ENCODE results near the gene CXXC5.

The CXXC5 gene

GRCh38 chr5:139667730-139668063 is 19.5 kb downstream of the CXXC5 start:
- H3K9me3 ChIP-seq (ENCODE audit: low read length), result no peaks in the 10 kb centered on the region
- H3K27me3 ChIP-seq (ENCODE audit: insufficient read depth, low read length), result no peaks in the 10 kb centered on the region
- peaks cover 46% of the 10 kb centered on the region for H3K4me1 ChIP-seq (ENCODE audit: insufficient read depth, low read length)
- H3K36me3 ChIP-seq (ENCODE audit: insufficient read depth, low read length), result peaks cover 2% of the 10 kb centered on the region
- peak overlapping the region; percentile 17 for H3K4me3 ChIP-seq (ENCODE audit: low read length)
- H2AFZ ChIP-seq (ENCODE audit: low read depth, low read length), result no peak overlapping the region

DNA sequence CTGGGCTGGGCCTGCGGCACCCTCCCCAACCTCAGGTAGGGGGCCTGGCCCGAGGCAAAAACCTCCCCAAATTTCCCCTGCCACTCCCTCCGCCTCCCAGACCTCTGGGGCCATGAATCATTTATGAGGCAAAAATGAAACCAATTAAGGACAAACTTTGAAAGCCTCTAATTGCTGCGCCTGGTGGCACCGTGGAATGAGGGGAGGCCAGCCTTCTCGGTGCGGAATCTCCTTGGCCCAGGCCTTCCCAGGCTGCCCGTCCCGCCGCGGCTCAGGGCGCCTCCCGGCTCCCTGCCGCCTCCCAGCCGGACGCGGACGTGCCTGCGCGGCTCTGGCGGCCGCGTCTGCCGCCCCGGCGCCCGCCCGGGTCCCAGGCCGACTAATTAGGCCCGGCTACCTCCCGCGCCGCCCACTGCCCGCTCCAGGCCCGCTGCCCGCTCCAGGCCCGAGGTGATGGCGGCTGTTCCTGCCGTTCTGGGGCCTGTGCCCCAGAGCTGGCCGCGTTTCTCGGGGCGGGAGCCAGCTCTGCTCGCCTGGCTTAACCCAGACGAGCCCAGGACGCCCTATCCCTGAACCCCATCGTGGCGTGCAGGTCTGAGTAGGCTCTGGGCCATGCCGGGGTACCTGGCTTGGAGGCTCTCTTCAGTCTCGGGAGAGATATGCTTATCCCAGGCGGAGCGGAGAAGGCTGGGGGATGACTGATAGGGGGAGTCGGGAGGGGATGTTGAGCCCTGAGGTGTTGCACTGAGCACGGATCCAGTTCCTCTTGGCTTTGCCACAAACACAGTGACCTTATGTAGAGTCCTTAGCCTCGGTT is 20.1 kb downstream of the CXXC5 start:
- peaks cover 2% of the 10 kb centered on the region for H3K36me3 ChIP-seq (ENCODE audit: insufficient read depth, low read length)
- no peaks in the 10 kb centered on the region for H3K9me3 ChIP-seq (ENCODE audit: low read length)
- peaks cover 46% of the 10 kb centered on the region for H3K4me1 ChIP-seq (ENCODE audit: insufficient read depth, low read length)
- peak overlapping the region; percentile 17 for H3K4me3 ChIP-seq (ENCODE audit: low read length)
- H2AFZ ChIP-seq (ENCODE audit: low read depth, low read length), result no peak overlapping the region
- H3K27me3 ChIP-seq (ENCODE audit: insufficient read depth, low read length), result no peaks in the 10 kb centered on the region

GRCh38 chr5:139668924-139669661 is 20.9 kb downstream of the CXXC5 start:
- Histone ChIP-seq H3K9me3 (ENCODE audit: low read length) (no peaks in the 10 kb centered on the region), H3K4me1 (ENCODE audit: insufficient read depth, low read length) (peaks cover 48% of the 10 kb centered on the region), H2AFZ (ENCODE audit: low read depth, low read length) (no peak overlapping the region), H3K36me3 (ENCODE audit: insufficient read depth, low read length) (peaks cover 2% of the 10 kb centered on the region), H3K27me3 (ENCODE audit: insufficient read depth, low read length) (no peaks in the 10 kb centered on the region), H3K4me3 (ENCODE audit: low read length) (peak overlapping the region; percentile 17)

DNA sequence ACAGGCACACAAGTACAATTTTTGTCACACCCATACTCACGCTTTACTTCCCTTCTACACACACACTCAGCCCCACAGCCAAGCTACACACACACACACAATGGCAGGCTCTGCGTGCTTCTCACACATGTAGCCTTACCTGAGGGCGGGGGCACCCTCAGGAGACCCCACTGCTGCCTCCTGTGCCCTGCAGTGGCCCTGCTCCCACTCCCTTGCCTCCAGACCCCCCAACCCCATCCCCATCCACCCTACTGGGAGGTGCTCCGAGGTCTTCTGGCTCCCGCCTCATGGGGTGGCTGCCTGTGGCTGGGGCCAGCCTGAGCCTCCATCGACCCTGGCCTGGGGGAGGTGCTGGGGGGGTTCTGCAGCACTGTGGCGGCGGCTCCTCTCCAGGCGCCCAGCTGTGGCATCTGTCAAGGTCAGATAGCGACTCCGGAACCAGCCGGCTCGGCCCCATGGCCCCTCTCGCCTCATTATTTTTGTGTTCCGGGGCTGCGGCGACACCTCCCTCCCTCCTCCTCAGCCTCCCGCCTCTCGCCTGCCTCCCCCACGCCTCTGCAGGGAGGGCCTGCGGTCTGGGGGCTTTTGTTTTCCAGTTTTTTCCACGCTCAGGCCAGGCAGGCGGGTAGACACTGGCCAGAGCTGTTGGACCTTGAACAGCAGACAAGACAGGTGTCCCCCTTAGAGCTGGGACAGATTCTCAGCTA is 21.7 kb downstream of the CXXC5 start:
- no peak overlapping the region for H2AFZ ChIP-seq (ENCODE audit: low read depth, low read length)
- no peaks in the 10 kb centered on the region for H3K27me3 ChIP-seq (ENCODE audit: insufficient read depth, low read length)
- H3K9me3 ChIP-seq (ENCODE audit: low read length), result no peaks in the 10 kb centered on the region
- H3K36me3 ChIP-seq (ENCODE audit: insufficient read depth, low read length), result no peaks in the 10 kb centered on the region
- H3K4me1 ChIP-seq (ENCODE audit: insufficient read depth, low read length), result peaks cover 48% of the 10 kb centered on the region
- H3K4me3 ChIP-seq (ENCODE audit: low read length), result no peak overlapping the region

DNA sequence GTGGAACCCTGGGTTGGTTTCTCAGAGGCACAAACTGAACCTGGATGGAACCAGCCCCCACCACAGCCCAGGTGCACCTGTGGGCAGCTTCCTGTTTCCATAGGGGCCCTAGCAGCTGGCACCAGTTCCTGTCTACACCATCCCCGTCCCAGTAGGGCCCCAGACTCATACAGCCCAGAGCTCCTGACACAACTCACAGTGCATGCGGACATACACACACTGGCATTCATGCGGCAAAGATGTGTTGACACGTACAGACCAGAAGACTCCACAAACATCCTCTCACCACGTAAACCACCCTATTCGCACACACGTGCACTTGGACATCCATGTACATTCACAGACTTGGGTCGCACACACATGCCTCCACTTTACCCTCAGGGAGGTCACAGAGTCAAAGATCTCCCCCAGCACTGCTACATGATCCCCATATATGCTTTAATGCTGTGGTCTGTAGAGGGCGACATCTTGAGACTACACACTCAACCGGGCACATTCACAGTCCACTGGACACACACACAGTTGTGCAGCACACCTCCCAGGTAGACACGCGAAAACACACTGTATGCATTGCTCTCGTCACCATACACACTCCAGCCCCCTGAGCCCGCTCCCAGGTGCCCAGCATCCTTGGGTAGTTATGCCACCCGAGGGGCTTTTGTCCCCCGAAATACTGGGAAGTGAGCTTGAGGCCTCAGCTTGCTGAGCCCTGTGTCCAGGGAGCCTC is 22.4 kb downstream of the CXXC5 start:
- H2AFZ ChIP-seq (ENCODE audit: low read depth, low read length), result no peak overlapping the region

GRCh38 chr5:139671096-139671841 is 23.1 kb downstream of the CXXC5 start:
- Histone ChIP-seq H3K36me3 (ENCODE audit: insufficient read depth, low read length) (no peaks in the 10 kb centered on the region), H3K4me1 (ENCODE audit: insufficient read depth, low read length) (peaks cover 50% of the 10 kb centered on the region), H3K27me3 (ENCODE audit: insufficient read depth, low read length) (no peaks in the 10 kb centered on the region), H3K4me3 (ENCODE audit: low read length) (no peak overlapping the region), H2AFZ (ENCODE audit: low read depth, low read length) (no peak overlapping the region), H3K9me3 (ENCODE audit: low read length) (no peaks in the 10 kb centered on the region)

More for the DNA sequence above, 22.4 kb downstream of the CXXC5 start:
- H3K27me3 ChIP-seq (ENCODE audit: insufficient read depth, low read length), result no peaks in the 10 kb centered on the region
- no peaks in the 10 kb centered on the region for H3K36me3 ChIP-seq (ENCODE audit: insufficient read depth, low read length)
- peaks cover 50% of the 10 kb centered on the region for H3K4me1 ChIP-seq (ENCODE audit: insufficient read depth, low read length)
- H3K9me3 ChIP-seq (ENCODE audit: low read length), result no peaks in the 10 kb centered on the region
- no peak overlapping the region for H3K4me3 ChIP-seq (ENCODE audit: low read length)

- H3K4me3 ChIP-seq (ENCODE audit: low read length), result no peak overlapping the region
- no peaks in the 10 kb centered on the region for H3K27me3 ChIP-seq (ENCODE audit: insufficient read depth, low read length)
- H3K9me3 ChIP-seq (ENCODE audit: low read length), result no peaks in the 10 kb centered on the region
- H3K36me3 ChIP-seq (ENCODE audit: insufficient read depth, low read length), result peaks cover 7% of the 10 kb centered on the region
- no peak overlapping the region for H2AFZ ChIP-seq (ENCODE audit: low read depth, low read length)
- peaks cover 41% of the 10 kb centered on the region for H3K4me1 ChIP-seq (ENCODE audit: insufficient read depth, low read length)
Observed at GRCh38 chr5:139675213-139675612, 27.1 kb downstream of the CXXC5 start.

GRCh38 chr5:139675825-139676224 is 27.7 kb downstream of the CXXC5 start:
- Histone ChIP-seq H3K4me1 (ENCODE audit: insufficient read depth, low read length) (peaks cover 35% of the 10 kb centered on the region), H2AFZ (ENCODE audit: low read depth, low read length) (no peak overlapping the region), H3K36me3 (ENCODE audit: insufficient read depth, low read length) (peaks cover 13% of the 10 kb centered on the region)

DNA sequence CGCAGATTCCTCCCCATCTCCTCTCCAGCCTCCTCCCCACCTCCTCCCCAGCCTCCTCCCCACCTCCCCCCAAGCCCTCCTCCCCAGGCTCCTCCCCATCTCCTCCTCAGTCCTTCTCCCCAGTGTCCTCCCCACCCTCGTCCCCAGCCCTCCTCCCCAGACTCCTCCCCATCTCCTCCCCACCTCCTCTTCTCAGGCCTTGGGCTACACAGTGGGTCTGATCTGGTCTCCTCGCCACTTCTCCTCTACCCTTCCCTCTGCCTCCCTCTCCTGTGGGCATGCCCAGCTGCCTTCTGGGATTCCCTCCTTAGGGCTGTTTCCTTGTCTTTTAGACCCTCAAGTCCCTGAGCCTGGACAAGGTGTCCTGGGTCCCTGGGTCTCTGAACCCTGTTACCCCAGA is 28.3 kb downstream of the CXXC5 start:
- no peaks in the 10 kb centered on the region for H3K9me3 ChIP-seq (ENCODE audit: low read length)
- H3K36me3 ChIP-seq (ENCODE audit: insufficient read depth, low read length), result peaks cover 19% of the 10 kb centered on the region
- H3K27me3 ChIP-seq (ENCODE audit: insufficient read depth, low read length), result no peaks in the 10 kb centered on the region
- H2AFZ ChIP-seq (ENCODE audit: low read depth, low read length), result no peak overlapping the region
- no peak overlapping the region for H3K4me3 ChIP-seq (ENCODE audit: low read length)
- peaks cover 29% of the 10 kb centered on the region for H3K4me1 ChIP-seq (ENCODE audit: insufficient read depth, low read length)

More at GRCh38 chr5:139675825-139676224, 27.7 kb downstream of the CXXC5 start:
- Histone ChIP-seq H3K9me3 (ENCODE audit: low read length) (no peaks in the 10 kb centered on the region), H3K4me3 (ENCODE audit: low read length) (no peak overlapping the region), H3K27me3 (ENCODE audit: insufficient read depth, low read length) (no peaks in the 10 kb centered on the region)

GRCh38 chr5:139676951-139677735 is 29.0 kb downstream of the CXXC5 start:
- H3K4me3 ChIP-seq (ENCODE audit: low read length), result peak overlapping the region; percentile 14
- H3K27me3 ChIP-seq (ENCODE audit: insufficient read depth, low read length), result no peaks in the 10 kb centered on the region
- peaks cover 25% of the 10 kb centered on the region for H3K36me3 ChIP-seq (ENCODE audit: insufficient read depth, low read length)
- no peaks in the 10 kb centered on the region for H3K9me3 ChIP-seq (ENCODE audit: low read length)
- H2AFZ ChIP-seq (ENCODE audit: low read depth, low read length), result no peak overlapping the region
- H3K4me1 ChIP-seq (ENCODE audit: insufficient read depth, low read length), result peaks cover 25% of the 10 kb centered on the region

DNA sequence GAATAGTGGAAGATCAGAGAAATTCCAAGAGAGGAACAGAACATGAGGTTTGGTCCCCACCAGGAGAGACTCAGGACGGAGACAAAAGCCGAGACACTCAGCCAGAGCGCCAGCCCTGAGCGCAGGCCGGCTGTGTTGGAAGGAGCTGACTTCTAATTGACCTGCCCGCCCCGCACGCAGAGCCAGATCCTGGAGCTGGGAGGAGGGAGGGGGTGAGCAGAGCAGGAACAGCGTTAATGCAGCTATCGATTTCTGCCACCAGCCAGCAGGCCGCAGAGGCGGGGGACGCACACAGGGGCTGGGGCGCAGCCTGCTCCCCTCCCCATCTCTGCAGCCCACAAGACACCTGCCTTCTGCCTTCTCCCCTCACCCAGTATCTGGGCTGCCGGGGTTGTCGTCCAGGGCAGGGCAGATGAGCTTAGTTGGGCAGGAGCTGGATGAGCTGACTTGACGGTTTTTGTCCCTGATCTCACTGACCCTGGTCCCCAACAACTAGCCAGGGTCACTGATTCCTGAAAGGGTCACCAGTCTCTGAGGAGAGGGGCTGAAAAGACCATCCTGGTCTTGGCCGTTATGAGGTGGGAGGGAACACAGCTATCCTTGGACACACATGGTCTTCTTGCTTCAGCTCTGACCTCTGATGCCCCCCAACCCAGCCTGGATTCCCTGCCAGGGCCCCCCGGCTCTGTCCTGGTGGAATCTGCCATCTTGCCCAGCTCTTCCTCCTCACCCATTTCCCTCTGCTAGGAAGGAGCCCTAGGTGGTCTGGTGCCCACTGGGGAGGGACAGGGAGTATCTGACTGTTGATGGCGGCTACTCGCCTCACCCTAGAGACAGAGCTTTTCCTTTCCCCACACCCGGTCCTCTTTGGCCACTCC is 29.8 kb downstream of the CXXC5 start:
- no peaks in the 10 kb centered on the region for H3K9me3 ChIP-seq (ENCODE audit: low read length)
- H2AFZ ChIP-seq (ENCODE audit: low read depth, low read length), result no peak overlapping the region
- H3K4me3 ChIP-seq (ENCODE audit: low read length), result peak overlapping the region; percentile 14
- H3K36me3 ChIP-seq (ENCODE audit: insufficient read depth, low read length), result peaks cover 32% of the 10 kb centered on the region
- H3K27me3 ChIP-seq (ENCODE audit: insufficient read depth, low read length), result no peaks in the 10 kb centered on the region
- H3K4me1 ChIP-seq (ENCODE audit: insufficient read depth, low read length), result peaks cover 25% of the 10 kb centered on the region

All from neuron (in vitro differentiated cells).